ENCODE results near the gene COMMD7. TPM values are rescaled to one million over a fixed set of nuclear protein-coding genes. Genes with fewer than 3 reads are reported as not detected.

Gene COMMD7
- total RNA-seq, 2 experiments from 2014 or later = 20.5 to 22.2 TPM

GRCh38 chr20:32789896-32790750 lies 46.9 kb upstream of the COMMD7 start:
- H3K4me1 ChIP-seq (ENCODE audit: insufficient read depth, low read length, poor library complexity, severe bottlenecking) = no peaks in the 10 kb centered on the region
- peak; percentile 75 for DNase-seq (ENCODE audit: low spot score)
- no peak overlapping the region for H2AFZ ChIP-seq (ENCODE audit: low read length)
- H3K4me2 ChIP-seq (ENCODE audit: low read length) = no peak overlapping the region
- H3K4me3 ChIP-seq (ENCODE audit: low read depth, low read length, poor library complexity, severe bottlenecking) = no peak overlapping the region
- H3K9me3 ChIP-seq (ENCODE audit: low read length) = no peaks in the 10 kb centered on the region
- H3K79me2 ChIP-seq (ENCODE audit: insufficient read depth, low read depth, low read length) = no peaks in the 10 kb centered on the region
- intact Hi-C loops (cut with micrococcal nuclease; ENCODE audit: unreplicated experiment) = loop anchor here (1.0 kb wide), 1 partner anchor 306 kb away; no protein-coding TSS in a partner anchor
- no peaks in the 10 kb centered on the region for H4K20me1 ChIP-seq (ENCODE audit: insufficient read depth, low read length)
- TF ChIP-seq EZH2phosphoT487 (IDR thresholded peaks at IDR 0.05; ENCODE audit: borderline replicate concordance, low read depth, low read length) = no peak
- TF ChIP-seq, protein P1, sequence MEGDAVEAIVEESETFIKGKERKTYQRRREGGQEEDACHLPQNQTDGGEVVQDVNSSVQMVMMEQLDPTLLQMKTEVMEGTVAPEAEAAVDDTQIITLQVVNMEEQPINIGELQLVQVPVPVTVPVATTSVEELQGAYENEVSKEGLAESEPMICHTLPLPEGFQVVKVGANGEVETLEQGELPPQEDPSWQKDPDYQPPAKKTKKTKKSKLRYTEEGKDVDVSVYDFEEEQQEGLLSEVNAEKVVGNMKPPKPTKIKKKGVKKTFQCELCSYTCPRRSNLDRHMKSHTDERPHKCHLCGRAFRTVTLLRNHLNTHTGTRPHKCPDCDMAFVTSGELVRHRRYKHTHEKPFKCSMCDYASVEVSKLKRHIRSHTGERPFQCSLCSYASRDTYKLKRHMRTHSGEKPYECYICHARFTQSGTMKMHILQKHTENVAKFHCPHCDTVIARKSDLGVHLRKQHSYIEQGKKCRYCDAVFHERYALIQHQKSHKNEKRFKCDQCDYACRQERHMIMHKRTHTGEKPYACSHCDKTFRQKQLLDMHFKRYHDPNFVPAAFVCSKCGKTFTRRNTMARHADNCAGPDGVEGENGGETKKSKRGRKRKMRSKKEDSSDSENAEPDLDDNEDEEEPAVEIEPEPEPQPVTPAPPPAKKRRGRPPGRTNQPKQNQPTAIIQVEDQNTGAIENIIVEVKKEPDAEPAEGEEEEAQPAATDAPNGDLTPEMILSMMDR (conservative IDR thresholded peaks at IDR 0.05; ENCODE audit: low read length) = peak; percentile 97
- H3K9me2 ChIP-seq (ENCODE audit: insufficient read depth, low read length) = no peaks in the 10 kb centered on the region
- ChIA-PET POLR2A (interaction anchor here (0.5 to 0.7 kb wide), 4 partner anchors 70 to 1223 kb away, joined by 3 to 6 read pairs (median 3); no protein-coding TSS in a partner anchor), CTCF (ENCODE audit: unreplicated experiment) (interaction anchor here (1.1 kb wide), 1 partner anchor 306 kb away, joined by 3 read pairs; no protein-coding TSS in a partner anchor)
- peaks cover 24% of the 10 kb centered on the region; the same call in 1 of the 2 replicates for H3K36me3 ChIP-seq (ENCODE audit: insufficient read depth, low read length)
- no peak overlapping the region for H3K27ac ChIP-seq (ENCODE audit: low read depth, low read length, poor library complexity, severe bottlenecking)
- BruUV-seq (replicated peaks) = no TSS peak

GRCh38 chr20:32787168-32787567 lies 43.9 kb upstream of the COMMD7 start:
- H3K27ac ChIP-seq (ENCODE audit: low read depth, low read length, poor library complexity, severe bottlenecking) = no peak overlapping the region
- no peaks in the 10 kb centered on the region for H4K20me1 ChIP-seq (ENCODE audit: insufficient read depth, low read length)
- POLR2A ChIA-PET = no interaction called here
- intact Hi-C loops (cut with micrococcal nuclease; ENCODE audit: unreplicated experiment) = no loop called here
- no peaks in the 10 kb centered on the region for H3K79me2 ChIP-seq (ENCODE audit: insufficient read depth, low read depth, low read length)
- H3K9me3 ChIP-seq (ENCODE audit: low read length) = no peaks in the 10 kb centered on the region
- H3K36me3 ChIP-seq (ENCODE audit: insufficient read depth, low read length) = peaks cover 32% of the 10 kb centered on the region; the same call in 1 of the 2 replicates
- H3K4me2 ChIP-seq (ENCODE audit: low read length) = no peak overlapping the region
- no peak overlapping the region for H3K4me3 ChIP-seq (ENCODE audit: low read depth, low read length, poor library complexity, severe bottlenecking)
- no TSS peak for BruUV-seq (replicated peaks)
- TF ChIP-seq EZH2phosphoT487 (IDR thresholded peaks at IDR 0.05; ENCODE audit: borderline replicate concordance, low read depth, low read length) = no peak
- TF ChIP-seq, protein P1 (conservative IDR thresholded peaks at IDR 0.05; ENCODE audit: low read length) = no peak
- DNase-seq (ENCODE audit: low spot score) = no peak
- CTCF ChIA-PET (ENCODE audit: unreplicated experiment) = no interaction called here
- H3K9me2 ChIP-seq (ENCODE audit: insufficient read depth, low read length) = no peaks in the 10 kb centered on the region
- no peak overlapping the region for H2AFZ ChIP-seq (ENCODE audit: low read length)
- H3K4me1 ChIP-seq (ENCODE audit: insufficient read depth, low read length, poor library complexity, severe bottlenecking) = no peaks in the 10 kb centered on the region
